ENCODE data around the gene USB1.

USB1 gene

GRCh38 chr16:58049232-58050185 lies 48.3 kb downstream of the USB1 start:
- no peak for DNase-seq

DNA sequence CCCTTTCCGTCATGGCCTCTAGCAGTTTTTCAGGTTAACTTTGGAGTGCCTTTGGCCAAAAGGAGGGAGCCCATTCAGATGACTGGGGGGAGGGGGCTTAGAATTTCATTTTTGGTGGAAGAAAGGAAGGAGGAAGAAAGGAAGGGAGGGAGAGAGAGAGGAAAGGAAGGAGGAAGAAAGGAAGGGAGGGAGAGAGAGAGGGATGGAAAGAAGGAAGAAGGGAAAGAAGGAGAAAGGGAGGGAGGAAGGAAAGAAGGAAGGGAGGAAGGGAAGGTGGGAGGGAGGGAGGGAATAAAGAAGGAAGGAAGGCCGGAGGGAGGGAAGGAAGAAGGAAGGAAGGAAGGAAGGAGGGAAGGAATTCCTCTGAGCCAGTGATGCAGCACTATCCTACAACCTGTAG lies 50.1 kb downstream of the USB1 start:
- DNase-seq: no peak

DNA sequence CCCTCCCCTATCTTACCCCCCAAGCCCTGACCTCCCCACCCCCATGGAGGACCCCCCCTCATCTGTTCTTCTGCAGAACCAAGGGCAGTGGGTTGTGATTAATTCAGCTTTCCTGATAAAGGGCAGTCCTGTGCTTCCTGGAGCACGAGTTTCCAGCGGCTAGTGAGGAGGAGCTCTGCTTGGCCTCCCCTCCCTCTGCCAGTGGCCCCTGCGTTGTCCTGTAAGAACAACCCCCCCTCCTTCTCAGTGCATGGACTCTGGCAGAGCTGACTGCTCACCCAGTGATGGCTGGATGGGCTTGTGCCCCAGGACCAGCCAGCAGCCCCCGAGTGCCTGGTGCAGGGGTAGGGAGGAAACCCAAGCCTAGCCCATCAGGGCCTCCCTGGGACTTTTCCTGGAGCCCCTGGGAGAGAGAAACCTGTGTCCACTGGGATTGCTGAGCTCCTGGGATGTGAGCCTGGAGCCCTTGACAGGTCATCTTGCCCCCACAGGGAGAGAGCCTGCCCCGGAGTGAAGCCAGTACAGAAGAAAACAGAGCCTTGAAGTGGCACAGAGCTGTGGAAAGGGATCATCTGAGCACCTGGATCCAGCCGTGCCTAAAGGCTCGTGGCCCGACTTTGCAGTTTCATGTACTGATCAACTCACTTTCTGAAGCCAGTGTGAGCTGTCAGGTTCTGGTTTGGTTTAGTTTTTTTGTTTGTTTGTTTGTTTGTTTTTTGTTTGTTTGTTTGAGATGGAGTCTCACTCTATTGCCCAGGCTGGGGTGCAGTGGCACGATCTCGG lies 50.8 kb downstream of the USB1 start:
- no peak for DNase-seq

DNA sequence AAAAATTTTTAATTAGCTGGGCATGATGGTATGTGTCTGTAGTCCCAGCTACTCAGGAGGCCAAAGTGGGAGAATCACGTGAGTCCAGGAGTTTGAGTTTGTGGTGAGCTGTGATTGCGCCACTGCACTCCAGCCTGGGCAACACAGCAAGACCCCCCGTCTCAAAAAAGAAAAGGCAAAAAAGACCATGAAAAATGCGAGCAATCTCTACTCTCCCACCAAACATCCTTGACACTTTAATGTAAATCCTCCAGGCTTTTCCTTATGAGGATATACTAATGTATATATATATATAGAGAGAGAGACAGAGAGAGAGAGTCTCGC lies 52.4 kb downstream of the USB1 start:
- DNase-seq: no peak

DNA sequence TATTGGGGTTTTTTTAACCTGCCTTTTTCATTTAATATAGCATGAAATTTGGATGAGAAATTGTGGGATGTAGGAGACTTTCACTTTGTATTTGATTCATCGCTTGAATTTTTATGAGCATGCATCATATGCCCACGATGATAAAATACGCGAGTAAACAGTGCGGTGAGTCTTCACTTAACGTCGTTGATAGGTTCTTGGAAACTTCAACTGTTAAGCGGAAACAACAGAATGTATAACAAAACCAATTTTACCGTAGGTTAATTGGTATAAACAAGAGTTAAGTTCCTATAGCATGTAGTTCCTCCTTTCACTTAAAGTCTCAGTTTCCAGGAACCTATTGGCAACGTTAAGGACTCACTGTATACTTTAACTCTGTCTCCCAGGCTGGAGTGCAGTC lies 53.1 kb downstream of the USB1 start:
- DNase-seq: no peak

DNA sequence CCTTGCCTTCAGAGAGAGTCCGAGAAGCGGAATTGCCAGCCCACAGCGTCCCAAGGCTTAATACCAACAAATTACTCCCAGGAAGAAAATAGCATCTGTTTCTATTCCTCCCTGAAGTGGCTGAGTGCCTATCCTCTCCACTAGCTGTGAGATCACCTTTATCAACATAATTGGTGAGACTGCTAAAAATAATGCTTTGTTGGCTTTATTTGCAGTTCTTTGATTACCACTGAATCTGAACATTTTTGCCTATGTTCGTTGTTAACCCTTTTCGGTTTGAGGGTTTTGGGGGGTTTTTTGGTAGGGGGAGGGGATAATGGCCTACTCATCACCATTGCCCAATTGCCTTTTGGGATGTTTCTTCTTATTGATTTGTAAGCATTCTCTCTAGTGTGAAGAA lies 55.4 kb downstream of the USB1 start:
- DNase-seq: no peak

DNA sequence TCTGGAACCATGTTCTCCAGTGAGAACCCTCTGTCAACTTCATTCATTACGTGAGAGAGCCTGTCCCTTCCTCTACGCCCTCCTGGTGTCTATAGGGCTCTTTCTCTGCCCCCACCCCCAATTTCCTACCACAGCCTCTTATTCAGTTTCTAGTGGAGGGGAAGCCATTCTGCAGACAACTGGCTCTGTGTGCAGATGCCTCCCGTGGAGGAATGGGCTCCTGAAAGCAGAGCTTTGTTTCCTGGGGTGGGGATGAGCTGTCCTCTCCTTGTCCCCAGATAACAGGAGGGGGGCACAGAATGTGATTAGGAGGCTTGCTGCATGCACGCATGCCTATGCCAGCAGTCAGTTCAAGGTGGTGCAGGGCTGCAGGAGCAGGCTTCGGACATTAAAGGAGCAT lies 55.9 kb downstream of the USB1 start:
- no peak for DNase-seq

DNA sequence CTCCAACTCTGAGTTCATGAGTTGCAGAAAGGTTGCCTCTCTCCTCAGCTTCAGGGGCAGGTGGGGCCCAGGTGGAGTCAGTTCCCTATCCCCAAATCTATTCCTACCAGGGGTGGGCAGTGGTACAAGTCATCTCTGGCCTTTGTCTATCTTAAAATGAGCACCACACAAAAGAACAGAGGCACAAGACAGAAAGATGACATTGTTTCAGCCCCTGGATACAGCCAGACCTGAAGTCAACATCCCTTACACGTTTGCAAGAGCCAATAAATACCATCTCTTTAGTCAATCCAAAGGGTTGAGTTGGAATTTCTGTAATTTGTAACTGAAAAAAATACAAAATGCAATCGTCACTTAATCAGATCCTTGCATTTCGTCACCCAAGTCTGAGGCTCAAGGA lies 56.6 kb downstream of the USB1 start:
- no peak for DNase-seq

DNA sequence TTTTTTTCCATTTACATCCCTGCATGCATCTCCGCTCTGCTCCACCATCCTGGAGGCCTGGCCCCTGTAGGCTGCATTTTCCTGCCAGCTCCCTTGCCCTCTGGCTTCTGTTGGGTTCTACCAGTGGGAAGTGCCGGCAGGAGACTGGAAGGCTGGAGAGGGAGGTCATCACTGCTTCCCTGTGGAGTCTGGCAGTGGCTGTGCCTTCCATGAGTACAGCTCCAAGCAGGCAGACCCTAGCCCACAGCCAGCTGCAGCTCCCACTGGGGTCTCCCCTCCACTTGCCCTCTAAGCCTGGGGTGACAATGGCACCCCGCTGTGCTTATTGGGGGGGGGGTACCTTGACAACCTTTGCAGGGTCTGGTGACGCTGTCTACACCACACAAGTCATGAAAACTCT lies 61.6 kb downstream of the USB1 start:
- no peak for DNase-seq

- DNase-seq: no peak
Measured at GRCh38 chr16:58063377-58064076, 62.3 kb downstream of the USB1 start.

- DNase-seq: no peak
Measured at GRCh38 chr16:58070585-58070984, 69.4 kb downstream of the USB1 start.
